K562 (cell line): Measurements from ENCODE around the gene ERN1. TPM values are rescaled to one million over a fixed set of nuclear protein-coding genes. Genes with fewer than 3 reads are reported as not detected.

Experiments
- ATAC-seq: fragments of 200-7000 bp; cut with Tn5 transposase; 3 replicates; pipeline ENCODE4 v1.9.1; 2020; ENCODE audit warnings: moderate library complexity
- BruUV-seq: library from RNA; stranded (reverse); fragments of 400-500 nt; replicated peaks from 2 replicates; lab custom pipeline; 2021; lab: Mats Ljungman, UMichigan
- CTCF ChIA-PET: fragments of 300-600 bp; formaldehyde crosslinking; extraction: SDS; loops from one replicate; lab custom pipeline; 2021; ENCODE audit warnings: low intra/inter-chr PET ratio; lab: Yijun Ruan, JAX
- POLR2A ChIA-PET: fragments of 300-600, 350-650 bp; sonication (Branson Sonifier 250); formaldehyde crosslinking; extraction: SDS; loops from one replicate; lab custom pipeline; 2021; ENCODE audit warnings: antibody characterized with exemption, inconsistent platforms; lab: Yijun Ruan, JAX
- DNase-seq, 4 experiments: peaks; one replicate each; pipeline versions ENCODE4 v3.0.0 to v3.0.0-alpha.2; 2011 to 2018; ENCODE audit warnings: low spot score in 3 of 4, mixed read lengths in 3 of 4; ENCODE audit errors: extremely low read depth in 1 of 4
- FAIRE-seq: peaks from 2 replicates; lab custom pipeline; 2011; peaks lifted over from hg19 to GRCh38; lab: Jason Lieb, UNC
- H2AFZ ChIP-seq: 2 replicates; pipeline ENCODE4 v1.6.0; 2011; ENCODE audit warnings: low read depth, low read length, control low read depth, inconsistent platforms
- H3K27ac ChIP-seq: fragments of 200-600 bp; 3 replicates; pipeline ENCODE4 v1.8.0; 2011; ENCODE audit warnings: low read depth, mild to moderate bottlenecking, control low read depth, inconsistent platforms, low read length, moderate library complexity, mixed read lengths; ENCODE audit errors: extremely low read depth
- H3K27me3 ChIP-seq, 2 experiments: fragments of 300-600 bp in 1 of 2; 2 replicates in 1 of 2; 3 replicates in 1 of 2; pipeline versions ENCODE4 v1.6.0 to v1.8.0; 2011; ENCODE audit warnings: inconsistent platforms in 2 of 2, low read length in 2 of 2, mild to moderate bottlenecking in 1 of 2, mixed read lengths in 1 of 2, moderate library complexity in 1 of 2; ENCODE audit not compliant: control insufficient read depth in 2 of 2, insufficient read depth in 2 of 2
- H3K36me3 ChIP-seq: fragments of 300-600 bp; 3 replicates; pipeline ENCODE4 v1.8.0; 2011; ENCODE audit warnings: mild to moderate bottlenecking, low read length, inconsistent platforms; ENCODE audit not compliant: control insufficient read depth, insufficient read depth
- H3K4me1 ChIP-seq, 2 experiments: fragments of 200-600 bp in 1 of 2; replicated peaks in 1 of 2; 2 replicates in 1 of 2; 3 replicates in 1 of 2; pipeline versions ENCODE4 v1.5.1 to v1.8.0; 2011; ENCODE audit warnings: inconsistent platforms in 2 of 2, low read length in 2 of 2, mild to moderate bottlenecking in 1 of 2, mixed read lengths in 1 of 2, moderate library complexity in 1 of 2; ENCODE audit not compliant: control insufficient read depth in 2 of 2, insufficient read depth in 2 of 2
- H3K4me2 ChIP-seq: 2 replicates; pipeline ENCODE4 v1.6.1; 2011; ENCODE audit warnings: low read length, control low read depth, inconsistent platforms, mixed read lengths; ENCODE audit not compliant: insufficient read depth
- H3K4me3 ChIP-seq: fragments of 200-600 bp; sonication (generic), shearing (Covaris generic); 2 replicates; pipeline ENCODE4 v1.5.1; 2016; ENCODE audit warnings: control low read depth, inconsistent platforms
- H3K79me2 ChIP-seq: fragments of 200-600 bp; 3 replicates; pipeline ENCODE4 v1.8.0; 2011; ENCODE audit warnings: low read length, inconsistent platforms; ENCODE audit not compliant: control insufficient read depth, insufficient read depth
- H3K9ac ChIP-seq, 2 experiments: 2 replicates each; pipeline versions ENCODE4 v1.6.0 to v1.6.1; 2011; ENCODE audit warnings: low read depth in 2 of 2, low read length in 2 of 2, control low read depth in 1 of 2, inconsistent platforms in 1 of 2, mild to moderate bottlenecking in 1 of 2, mixed read lengths in 1 of 2; ENCODE audit not compliant: insufficient read depth in 1 of 2
- H3K9me1 ChIP-seq: one replicate; pipeline ENCODE4 v1.6.0; 2011; ENCODE audit warnings: inconsistent platforms, mild to moderate bottlenecking, low read length, moderate library complexity; ENCODE audit not compliant: control insufficient read depth, insufficient read depth
- H3K9me3 ChIP-seq: replicated peaks from 2 replicates; pipeline ENCODE4 v1.5.1; 2011; ENCODE audit warnings: low read depth, low read length, inconsistent platforms; ENCODE audit not compliant: control insufficient read depth, insufficient read depth
- H4K20me1 ChIP-seq: replicated peaks from 2 replicates; pipeline ENCODE4 v1.6.1; 2011; ENCODE audit warnings: low read length, inconsistent platforms, mixed read lengths; ENCODE audit not compliant: control insufficient read depth, insufficient read depth
- ADNP ChIP-seq: fragments of 200-800 bp; sonication (Bioruptor generic); IDR thresholded peaks from 2 replicates; pipeline ENCODE4 v1.6.1; 2016; ENCODE audit warnings: missing genetic modification characterization, missing compliant biosample characterization
- CREBBP ChIP-seq: IDR thresholded peaks from one replicate; pipeline ENCODE4 v1.6.1; 2012; ENCODE audit warnings: low read depth, mild to moderate bottlenecking, control low read depth, inconsistent platforms, low read length
- GABPB2 ChIP-seq: fragments of 250-450 bp; sonication (Bioruptor Pico); conservative IDR thresholded peaks from 2 replicates; pipeline ENCODE4 v1.5.1; 2021; ENCODE audit warnings: mild to moderate bottlenecking
- KAT7 ChIP-seq: sonication (generic); formaldehyde crosslinking; IDR thresholded peaks from 2 replicates; pipeline ENCODE4 v1.8.0; 2022; ENCODE audit warnings: missing genetic modification reagents, mild to moderate bottlenecking, borderline replicate concordance
- KDM4B ChIP-seq, 2 experiments: fragments of 450-650 bp in 1 of 2; sonication (generic) in 1 of 2; IDR thresholded peaks; 2 replicates each; pipeline ENCODE4 v1.6.1; 2016 to 2017; ENCODE audit warnings: borderline replicate concordance in 2 of 2, antibody characterized with exemption in 1 of 2, low read depth in 1 of 2, mild to moderate bottlenecking in 1 of 2
- KHSRP ChIP-seq: fragments of 450-650 bp; IDR thresholded peaks from 2 replicates; pipeline ENCODE4 v1.6.1; 2017
- MAFK ChIP-seq: IDR thresholded peaks from 2 replicates; pipeline ENCODE4 v1.6.1; 2011; ENCODE audit warnings: low read length, improper control_type of control experiment
- NEUROD1 ChIP-seq: fragments of 150-350 bp; IDR thresholded peaks from 2 replicates; pipeline ENCODE4 v1.6.1; 2014; ENCODE audit warnings: borderline replicate concordance, low read length, low read depth; ENCODE audit not compliant: partially characterized antibody
- RCOR1 ChIP-seq, 2 experiments: IDR thresholded peaks; 2 replicates each; pipeline ENCODE4 v1.6.1; 2012; ENCODE audit warnings: low read depth in 2 of 2, low read length in 2 of 2, borderline replicate concordance in 1 of 2, improper control_type of control experiment in 1 of 2
- TEAD2 ChIP-seq: fragments of 450-650 bp; IDR thresholded peaks from 2 replicates; pipeline ENCODE4 v1.6.1; 2016; ENCODE audit warnings: missing genetic modification characterization, control low read depth, missing compliant biosample characterization
- TOE1 ChIP-seq, 2 experiments: fragments of 450-650 bp in 1 of 2; sonication (generic) in 1 of 2; formaldehyde crosslinking in 1 of 2; IDR thresholded peaks; 2 replicates each; pipeline versions ENCODE4 v1.7.1 to v1.8.0; 2016 to 2022; ENCODE audit warnings: borderline replicate concordance in 2 of 2, mild to moderate bottlenecking in 2 of 2, antibody characterized with exemption in 1 of 2, inconsistent platforms in 1 of 2, low read depth in 1 of 2, missing genetic modification reagents in 1 of 2, moderate library complexity in 1 of 2
- ZNF165 ChIP-seq: fragments of 250-450 bp; sonication (Bioruptor Pico); IDR thresholded peaks from 2 replicates; pipeline ENCODE4 v1.4.0; 2020; ENCODE audit warnings: borderline replicate concordance
- ZNF57 ChIP-seq: fragments of 450-650 bp; formaldehyde crosslinking; IDR thresholded peaks from 2 replicates; pipeline ENCODE4 v1.4.0; 2020; ENCODE audit warnings: mild to moderate bottlenecking, moderate library complexity
- WGBS: fragments of 100-300 bp; shearing (Covaris generic); methylation state at CpG from one replicate; pipeline ENCODE4 v1.1.6; 2016; ENCODE audit warnings: low coverage, mixed read lengths; ENCODE audit not compliant: insufficient coverage; ENCODE audit errors: missing lambda C conversion rate; 5-methylcytosine and 5-hydroxymethylcytosine counted together
- in situ Hi-C: fragments of 300-500 bp; cut with MboI; formaldehyde crosslinking; loops from 4 replicates; pipeline ENCODE4 v1.15.0; 2018; ENCODE audit warnings: inconsistent platforms, mixed read lengths
- intact Hi-C: fragments of 100-400 bp; cut with micrococcal nuclease; formaldehyde crosslinking; loops from 2 replicates; pipeline ENCODE4 v1.14.2; 2022
- polyA plus RNA-seq, 8 experiments: library from polyadenylated mRNA; depleted of rRNA in 4 of 8; stranded (reverse) in 5 of 8; unstranded in 3 of 8; fragments of >200 nt; fragmentation: Nextera tagmentation in 2 of 8; fragmentation: Illumina TruSeq in 1 of 8; extraction: Ambion mirVana in 2 of 8; extraction: Trizol in 1 of 8; gene quantifications; 2 replicates each; pipeline versions ENCODE4 v1.2.1 to v1.2.3, GENCODE V29; 2011 to 2014; ENCODE audit warnings: inconsistent platforms in 1 of 8, missing spikeins in 1 of 8
- total RNA-seq, 7 experiments: library from RNA; depleted of rRNA in 6 of 7; stranded (reverse); fragments of >200 nt in 6 of 7; fragmentation: Illumina TruSeq in 2 of 7; extraction: Trizol in 2 of 7; gene quantifications; 2 replicates each; pipeline versions ENCODE4 v1.2.1 to v1.2.3, GENCODE V29; 2011 to 2021; ENCODE audit warnings: low replicate concordance in 1 of 7
- TF ChIP-seq, protein P1 (sequence below): fragments of 450-650 bp; formaldehyde crosslinking; IDR thresholded peaks from 2 replicates; pipeline ENCODE4 v1.4.0; 2022; ENCODE audit warnings: missing genetic modification characterization
- TF ChIP-seq, protein P2 (sequence below), 2 experiments: fragments of 450-650 bp; conservative IDR thresholded peaks; 2 replicates each; pipeline ENCODE4 v1.6.1; 2017; ENCODE audit warnings: mild to moderate bottlenecking in 2 of 2, moderate library complexity in 2 of 2
- TF ChIP-seq, protein P3 (sequence below): fragments of 250-450 bp; sonication (Bioruptor Pico); IDR thresholded peaks from 2 replicates; pipeline ENCODE4 v1.8.0; 2022; ENCODE audit warnings: moderate library complexity, mild to moderate bottlenecking, inconsistent platforms

ERN1 gene
- total and polyA plus RNA-seq, 9 of the 15 experiments (the other 6 are each of a cell fraction or from before 2014, with no cell fraction given), result 2.1 to 22.5 (median 7.3) TPM

- intact Hi-C loops, result no loop called here
- BruUV-seq, result no TSS peak
- Histone ChIP-seq H3K36me3 (no peaks in the 10 kb centered on the region; the same call in 2 of the 3 replicates), H3K9me3 (no peaks in the 10 kb centered on the region), H3K79me2 (peaks cover 41% of the 10 kb centered on the region), H3K4me3 (no peak overlapping the region), H3K27me3 (no peaks in the 10 kb centered on the region), H4K20me1 (no peaks in the 10 kb centered on the region), H3K9me1 (peaks cover 3% of the 10 kb centered on the region), H3K27ac (no peak overlapping the region), H2AFZ (no peak overlapping the region), H3K4me1 (peaks cover 16 to 19% of the 10 kb centered on the region in 2 experiments; a peak in 4 of 5 replicates), H3K9ac (no peak overlapping the region), H3K4me2 (no peak overlapping the region)
- WGBS, result 74% methylated on average over 3 of the region's 3 CpGs
- POLR2A ChIA-PET, result interaction anchor here (2.3 kb wide), 1 partner anchor 11 kb away, joined by 6 read pairs; no protein-coding TSS in a partner anchor
- no peak for DNase-seq
- CTCF ChIA-PET, result no interaction called here
- no peak for ATAC-seq
- FAIRE-seq, result no peak
- in situ Hi-C loops, result no loop called here
- no peak for TF ChIP-seq ZNF165 (CRISPR knock-in tag)
- no peak for TF ChIP-seq CREBBP
- no peak for TF ChIP-seq KDM4B (IDR thresholded peaks at IDR 0.05; ENCODE audit: borderline replicate concordance in 2 of 2, low read depth in 1 of 2)
- TF ChIP-seq RCOR1 (IDR thresholded peaks at IDR 0.05; ENCODE audit: borderline replicate concordance in 1 of 2, low read depth in 2 of 2, low read length in 2 of 2), result no peak
- TF ChIP-seq MAFK, result no peak
- no peak for TF ChIP-seq ZNF57
- no peak for TF ChIP-seq GABPB2
- TF ChIP-seq, protein P1, sequence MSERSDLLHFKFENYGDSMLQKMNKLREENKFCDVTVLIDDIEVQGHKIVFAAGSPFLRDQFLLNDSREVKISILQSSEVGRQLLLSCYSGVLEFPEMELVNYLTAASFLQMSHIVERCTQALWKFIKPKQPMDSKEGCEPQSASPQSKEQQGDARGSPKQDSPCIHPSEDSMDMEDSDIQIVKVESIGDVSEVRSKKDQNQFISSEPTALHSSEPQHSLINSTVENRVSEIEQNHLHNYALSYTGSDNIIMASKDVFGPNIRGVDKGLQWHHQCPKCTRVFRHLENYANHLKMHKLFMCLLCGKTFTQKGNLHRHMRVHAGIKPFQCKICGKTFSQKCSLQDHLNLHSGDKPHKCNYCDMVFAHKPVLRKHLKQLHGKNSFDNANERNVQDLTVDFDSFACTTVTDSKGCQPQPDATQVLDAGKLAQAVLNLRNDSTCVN, result no peak
- no peak for TF ChIP-seq KAT7 (CRISPR knock-in tag)
- TF ChIP-seq TOE1 (IDR thresholded peaks at IDR 0.05; ENCODE audit: borderline replicate concordance), result no peak
- no peak for TF ChIP-seq TOE1 (CRISPR knock-in tag; IDR thresholded peaks at IDR 0.05; ENCODE audit: borderline replicate concordance, low read depth)
- TF ChIP-seq, protein P2, sequence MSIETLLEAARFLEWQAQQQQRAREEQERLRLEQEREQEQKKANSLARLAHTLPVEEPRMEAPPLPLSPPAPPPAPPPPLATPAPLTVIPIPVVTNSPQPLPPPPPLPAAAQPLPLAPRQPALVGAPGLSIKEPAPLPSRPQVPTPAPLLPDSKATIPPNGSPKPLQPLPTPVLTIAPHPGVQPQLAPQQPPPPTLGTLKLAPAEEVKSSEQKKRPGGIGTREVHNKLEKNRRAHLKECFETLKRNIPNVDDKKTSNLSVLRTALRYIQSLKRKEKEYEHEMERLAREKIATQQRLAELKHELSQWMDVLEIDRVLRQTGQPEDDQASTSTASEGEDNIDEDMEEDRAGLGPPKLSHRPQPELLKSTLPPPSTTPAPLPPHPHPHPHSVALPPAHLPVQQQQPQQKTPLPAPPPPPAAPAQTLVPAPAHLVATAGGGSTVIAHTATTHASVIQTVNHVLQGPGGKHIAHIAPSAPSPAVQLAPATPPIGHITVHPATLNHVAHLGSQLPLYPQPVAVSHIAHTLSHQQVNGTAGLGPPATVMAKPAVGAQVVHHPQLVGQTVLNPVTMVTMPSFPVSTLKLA (conservative IDR thresholded peaks at IDR 0.05), result no peak
- TF ChIP-seq ADNP (tag), result no peak
- no peak for TF ChIP-seq NEUROD1
- TF ChIP-seq, protein P3, sequence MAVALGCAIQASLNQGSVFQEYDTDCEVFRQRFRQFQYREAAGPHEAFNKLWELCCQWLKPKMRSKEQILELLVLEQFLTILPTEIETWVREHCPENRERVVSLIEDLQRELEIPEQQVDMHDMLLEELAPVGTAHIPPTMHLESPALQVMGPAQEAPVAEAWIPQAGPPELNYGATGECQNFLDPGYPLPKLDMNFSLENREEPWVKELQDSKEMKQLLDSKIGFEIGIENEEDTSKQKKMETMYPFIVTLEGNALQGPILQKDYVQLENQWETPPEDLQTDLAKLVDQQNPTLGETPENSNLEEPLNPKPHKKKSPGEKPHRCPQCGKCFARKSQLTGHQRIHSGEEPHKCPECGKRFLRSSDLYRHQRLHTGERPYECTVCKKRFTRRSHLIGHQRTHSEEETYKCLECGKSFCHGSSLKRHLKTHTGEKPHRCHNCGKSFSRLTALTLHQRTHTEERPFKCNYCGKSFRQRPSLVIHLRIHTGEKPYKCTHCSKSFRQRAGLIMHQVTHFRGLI (CRISPR knock-in tag), result no peak
- TF ChIP-seq TEAD2 (tag), result no peak
- TF ChIP-seq KHSRP, result no peak
Observed at GRCh38 chr17:64125937-64126336, 4.0 kb downstream of the ERN1 start.
